Measurements from ENCODE around the gene CES3.
"Not testable (repeated sequence)": the region's sequence is repeated elsewhere in the genome, so short reads cannot be mapped to it uniquely, and the experiment has no call there.

The CES3 gene

DNA sequence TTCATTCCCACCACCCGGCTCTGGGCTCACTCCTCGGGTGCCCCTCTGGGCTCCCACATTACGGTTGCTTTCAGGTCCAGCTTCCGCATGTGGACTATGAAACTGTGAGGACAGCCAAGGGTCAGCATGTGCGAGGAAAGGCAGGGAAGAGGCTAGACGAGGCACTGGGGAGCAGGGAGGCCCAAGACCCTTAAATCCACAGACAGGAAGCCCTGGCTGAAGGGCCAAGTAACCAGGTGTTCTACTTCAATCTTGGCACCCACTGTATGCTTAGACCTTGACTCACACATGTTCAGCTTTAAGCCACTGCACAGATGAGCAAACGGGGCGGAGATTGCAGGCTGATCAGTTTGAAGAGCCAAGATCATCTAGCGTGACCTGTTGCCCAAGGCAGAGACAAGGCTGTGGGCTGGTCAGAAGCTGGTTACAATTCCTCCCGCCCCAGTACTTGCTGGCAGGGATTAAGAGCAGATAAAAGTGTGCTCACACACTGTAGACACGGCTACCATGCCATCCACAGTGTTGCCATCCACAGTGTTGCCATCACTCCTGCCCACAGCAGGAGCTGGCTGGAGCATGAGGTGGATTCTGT lies 27.2 kb downstream of the CES3 start, which contains the start of gene CES4A:
Gene CES4A (plus strand): TSS at position 393 of the 592 bp plus-strand sequence. CDS start 184 bp downstream, at position 577.
- no peak for DNase-seq (ENCODE audit: low spot score)
- no peak for TF ChIP-seq CTCF (IDR thresholded peaks at IDR 0.05; ENCODE audit: extremely low read depth, missing control alignments)

GRCh38 chr16:66991545-66992077 lies 30.5 kb downstream of the CES3 start:
- DNase-seq (ENCODE audit: low spot score): no peak
- TF ChIP-seq CTCF (IDR thresholded peaks at IDR 0.05; ENCODE audit: extremely low read depth, missing control alignments): no peak

- DNase-seq (ENCODE audit: low spot score): not testable (repeated sequence)
Observed at GRCh38 chr16:66993558-66993957, 32.5 kb downstream of the CES3 start.

- no peak for TF ChIP-seq CTCF (IDR thresholded peaks at IDR 0.05; ENCODE audit: extremely low read depth, missing control alignments)
- DNase-seq (ENCODE audit: low spot score): no peak
Observed at GRCh38 chr16:66996324-66996982, 35.4 kb downstream of the CES3 start.

GRCh38 chr16:66996983-66997358 lies 35.9 kb downstream of the CES3 start:
- no peak for DNase-seq (ENCODE audit: low spot score)
- TF ChIP-seq CTCF (IDR thresholded peaks at IDR 0.05; ENCODE audit: extremely low read depth, missing control alignments): no peak

- DNase-seq (ENCODE audit: low spot score): peak; percentile 86
- no peak for TF ChIP-seq CTCF (IDR thresholded peaks at IDR 0.05; ENCODE audit: extremely low read depth, missing control alignments)
Observed at GRCh38 chr16:67000384-67001351, 39.6 kb downstream of the CES3 start.

DNA sequence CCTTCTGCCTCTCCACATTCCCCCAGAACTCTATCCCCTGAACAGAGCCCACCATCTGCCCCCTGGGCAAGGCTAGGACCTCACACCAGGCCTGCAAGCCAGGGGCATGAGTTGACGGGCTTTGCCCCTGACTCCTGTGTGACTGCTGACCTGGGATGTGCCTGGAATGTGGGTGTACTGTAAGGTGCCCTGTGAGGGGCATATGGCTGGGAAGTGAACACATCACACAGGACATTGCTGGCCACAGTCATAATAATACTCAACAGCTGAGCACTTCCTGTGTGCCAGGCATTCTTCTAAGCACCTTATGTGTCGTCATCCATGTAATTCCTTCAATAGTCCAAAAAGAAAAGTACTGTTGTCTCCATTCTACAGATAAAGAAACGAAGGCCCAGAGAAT lies 40.7 kb downstream of the CES3 start:
- no peak for TF ChIP-seq CTCF (IDR thresholded peaks at IDR 0.05; ENCODE audit: extremely low read depth, missing control alignments)
- DNase-seq (ENCODE audit: low spot score): no peak

Data from GM20000 (cell line).